Spleen (tissue), 7 donors: ENCODE results near the gene GSTK1.

ENCODE experiments used
- POLR2A ChIP-seq, 3 donors: fragments of 450-650 bp; IDR thresholded peaks; one replicate each; pipeline ENCODE4 v1.5.1; 2017; ENCODE audit warnings: antibody characterized with exemption in 3 of 3, mild to moderate bottlenecking in 1 of 3
- POLR2AphosphoS5 ChIP-seq, 3 donors: sonication (generic); formaldehyde crosslinking; IDR thresholded peaks; one replicate each; pipeline ENCODE4 v1.5.1; 2017; ENCODE audit warnings: antibody characterized with exemption in 3 of 3
- TF ChIP-seq, protein P1 (sequence below), 11 experiments: fragments of 200-600 bp in 7 of 11; fragments of 450-650 bp in 4 of 11; sonication (generic) in 4 of 11; IDR thresholded peaks in 8 of 11; conservative IDR thresholded peaks in 3 of 11; 1 replicate in 7 of 11; 2 replicates in 4 of 11; pipeline versions ENCODE4 v1.4.0 to v1.8.0; 2016 to 2021; ENCODE audit warnings: antibody characterized with exemption in 11 of 11, inconsistent platforms in 4 of 11, mild to moderate bottlenecking in 1 of 11
- donor health status: DM: no; HTN: no; CAD: no; lungs with moderate emphysema.
- donor health status: DM: no; HTN: no; CAD: no.
- donor health status: DM: no; HTN: no; CAD: no.

DNA sequence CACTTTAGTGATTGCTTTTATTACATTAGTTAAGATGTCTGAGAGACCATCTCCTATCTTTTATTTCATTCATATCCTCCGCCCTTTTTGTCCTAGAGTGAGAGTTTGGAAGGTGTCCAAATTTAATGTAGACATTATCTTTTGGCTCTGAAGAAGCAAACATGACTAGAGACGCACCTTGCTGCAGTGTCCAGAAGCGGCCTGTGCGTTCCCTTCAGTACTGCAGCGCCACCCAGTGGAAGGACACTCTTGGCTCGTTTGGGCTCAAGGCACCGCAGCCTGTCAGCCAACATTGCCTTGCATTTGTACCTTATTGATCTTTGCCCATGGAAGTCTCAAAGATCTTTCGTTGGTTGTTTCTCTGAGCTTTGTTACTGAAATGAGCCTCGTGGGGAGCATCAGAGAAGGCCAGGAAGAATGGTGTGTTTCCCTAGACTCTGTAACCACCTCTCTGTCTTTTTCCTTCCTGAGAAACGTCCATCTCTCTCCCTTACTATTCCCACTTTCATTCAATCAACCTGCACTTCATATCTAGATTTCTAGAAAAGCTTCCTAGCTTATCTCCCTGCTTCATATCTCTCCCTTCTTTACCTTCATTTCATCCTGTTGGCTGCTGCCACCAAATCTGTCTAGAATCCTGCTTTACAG, 42.3 kb downstream of the GSTK1 start:
- TF ChIP-seq, protein P1, sequence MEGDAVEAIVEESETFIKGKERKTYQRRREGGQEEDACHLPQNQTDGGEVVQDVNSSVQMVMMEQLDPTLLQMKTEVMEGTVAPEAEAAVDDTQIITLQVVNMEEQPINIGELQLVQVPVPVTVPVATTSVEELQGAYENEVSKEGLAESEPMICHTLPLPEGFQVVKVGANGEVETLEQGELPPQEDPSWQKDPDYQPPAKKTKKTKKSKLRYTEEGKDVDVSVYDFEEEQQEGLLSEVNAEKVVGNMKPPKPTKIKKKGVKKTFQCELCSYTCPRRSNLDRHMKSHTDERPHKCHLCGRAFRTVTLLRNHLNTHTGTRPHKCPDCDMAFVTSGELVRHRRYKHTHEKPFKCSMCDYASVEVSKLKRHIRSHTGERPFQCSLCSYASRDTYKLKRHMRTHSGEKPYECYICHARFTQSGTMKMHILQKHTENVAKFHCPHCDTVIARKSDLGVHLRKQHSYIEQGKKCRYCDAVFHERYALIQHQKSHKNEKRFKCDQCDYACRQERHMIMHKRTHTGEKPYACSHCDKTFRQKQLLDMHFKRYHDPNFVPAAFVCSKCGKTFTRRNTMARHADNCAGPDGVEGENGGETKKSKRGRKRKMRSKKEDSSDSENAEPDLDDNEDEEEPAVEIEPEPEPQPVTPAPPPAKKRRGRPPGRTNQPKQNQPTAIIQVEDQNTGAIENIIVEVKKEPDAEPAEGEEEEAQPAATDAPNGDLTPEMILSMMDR (IDR thresholded peaks at IDR 0.05 in 8 of 11, conservative IDR thresholded peaks at IDR 0.05 in 3 of 11): peak; percentile 36 to 80 (median 63)
- TF ChIP-seq POLR2AphosphoS5 (IDR thresholded peaks at IDR 0.05) (peak in 2 of 3 donors; percentile 37 to 42), POLR2A (IDR thresholded peaks at IDR 0.05) (no peak)
